ENCODE results near the gene PPP1R3F.

DNA sequence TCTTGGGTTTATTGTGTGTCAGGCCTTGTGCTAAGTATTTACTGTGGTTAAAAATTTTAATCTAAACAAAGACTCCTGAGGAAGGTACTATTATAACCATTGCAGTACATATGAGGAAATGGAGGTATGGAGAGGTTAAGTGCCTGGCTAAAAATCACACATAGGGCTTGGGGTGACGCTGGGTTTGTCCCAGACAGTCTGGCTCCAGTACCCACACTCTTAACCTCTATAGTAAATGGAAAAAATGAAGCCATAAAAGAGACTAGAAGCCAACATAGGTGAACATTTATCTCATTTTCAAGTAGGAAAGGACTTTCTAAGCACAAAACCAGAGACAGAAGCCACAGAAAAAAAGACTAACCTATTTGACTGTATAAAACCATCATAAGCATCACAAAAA lies 7.0 kb upstream of the PPP1R3F start:
- TF ChIP-seq, protein P1, sequence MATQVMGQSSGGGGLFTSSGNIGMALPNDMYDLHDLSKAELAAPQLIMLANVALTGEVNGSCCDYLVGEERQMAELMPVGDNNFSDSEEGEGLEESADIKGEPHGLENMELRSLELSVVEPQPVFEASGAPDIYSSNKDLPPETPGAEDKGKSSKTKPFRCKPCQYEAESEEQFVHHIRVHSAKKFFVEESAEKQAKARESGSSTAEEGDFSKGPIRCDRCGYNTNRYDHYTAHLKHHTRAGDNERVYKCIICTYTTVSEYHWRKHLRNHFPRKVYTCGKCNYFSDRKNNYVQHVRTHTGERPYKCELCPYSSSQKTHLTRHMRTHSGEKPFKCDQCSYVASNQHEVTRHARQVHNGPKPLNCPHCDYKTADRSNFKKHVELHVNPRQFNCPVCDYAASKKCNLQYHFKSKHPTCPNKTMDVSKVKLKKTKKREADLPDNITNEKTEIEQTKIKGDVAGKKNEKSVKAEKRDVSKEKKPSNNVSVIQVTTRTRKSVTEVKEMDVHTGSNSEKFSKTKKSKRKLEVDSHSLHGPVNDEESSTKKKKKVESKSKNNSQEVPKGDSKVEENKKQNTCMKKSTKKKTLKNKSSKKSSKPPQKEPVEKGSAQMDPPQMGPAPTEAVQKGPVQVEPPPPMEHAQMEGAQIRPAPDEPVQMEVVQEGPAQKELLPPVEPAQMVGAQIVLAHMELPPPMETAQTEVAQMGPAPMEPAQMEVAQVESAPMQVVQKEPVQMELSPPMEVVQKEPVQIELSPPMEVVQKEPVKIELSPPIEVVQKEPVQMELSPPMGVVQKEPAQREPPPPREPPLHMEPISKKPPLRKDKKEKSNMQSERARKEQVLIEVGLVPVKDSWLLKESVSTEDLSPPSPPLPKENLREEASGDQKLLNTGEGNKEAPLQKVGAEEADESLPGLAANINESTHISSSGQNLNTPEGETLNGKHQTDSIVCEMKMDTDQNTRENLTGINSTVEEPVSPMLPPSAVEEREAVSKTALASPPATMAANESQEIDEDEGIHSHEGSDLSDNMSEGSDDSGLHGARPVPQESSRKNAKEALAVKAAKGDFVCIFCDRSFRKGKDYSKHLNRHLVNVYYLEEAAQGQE (IDR thresholded peaks at IDR 0.05; ENCODE audit: insufficient replicate concordance, low read depth), result no peak
- TF ChIP-seq, protein P2, sequence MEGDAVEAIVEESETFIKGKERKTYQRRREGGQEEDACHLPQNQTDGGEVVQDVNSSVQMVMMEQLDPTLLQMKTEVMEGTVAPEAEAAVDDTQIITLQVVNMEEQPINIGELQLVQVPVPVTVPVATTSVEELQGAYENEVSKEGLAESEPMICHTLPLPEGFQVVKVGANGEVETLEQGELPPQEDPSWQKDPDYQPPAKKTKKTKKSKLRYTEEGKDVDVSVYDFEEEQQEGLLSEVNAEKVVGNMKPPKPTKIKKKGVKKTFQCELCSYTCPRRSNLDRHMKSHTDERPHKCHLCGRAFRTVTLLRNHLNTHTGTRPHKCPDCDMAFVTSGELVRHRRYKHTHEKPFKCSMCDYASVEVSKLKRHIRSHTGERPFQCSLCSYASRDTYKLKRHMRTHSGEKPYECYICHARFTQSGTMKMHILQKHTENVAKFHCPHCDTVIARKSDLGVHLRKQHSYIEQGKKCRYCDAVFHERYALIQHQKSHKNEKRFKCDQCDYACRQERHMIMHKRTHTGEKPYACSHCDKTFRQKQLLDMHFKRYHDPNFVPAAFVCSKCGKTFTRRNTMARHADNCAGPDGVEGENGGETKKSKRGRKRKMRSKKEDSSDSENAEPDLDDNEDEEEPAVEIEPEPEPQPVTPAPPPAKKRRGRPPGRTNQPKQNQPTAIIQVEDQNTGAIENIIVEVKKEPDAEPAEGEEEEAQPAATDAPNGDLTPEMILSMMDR (IDR thresholded peaks at IDR 0.05; ENCODE audit: insufficient read depth, low read length), result no peak
- no peak for TF ChIP-seq GABPA (IDR thresholded peaks at IDR 0.05; ENCODE audit: low read depth)

Data from HL-60 (cell line).